Fibroblast of mammary gland (primary cell): ENCODE measurements around the gene HEG1.

Experiments
- DNase-seq: peaks from one replicate; pipeline ENCODE4 v3.0.0-alpha.2; 2010; ENCODE audit warnings: low read depth
- H3K4me3 ChIP-seq: 2 replicates; pipeline ENCODE4 v1.5.1; 2011; ENCODE audit warnings: low read depth, mild to moderate bottlenecking, low read length, moderate library complexity; ENCODE audit not compliant: control insufficient read depth
- CTCF ChIP-seq: conservative IDR thresholded peaks from 2 replicates; pipeline ENCODE4 v1.5.1; 2011; ENCODE audit warnings: low read depth, low read length, inconsistent platforms; ENCODE audit not compliant: control insufficient read depth, insufficient read depth

The HEG1 gene

GRCh38 chr3:124976383-124976782, 79.4 kb downstream of the HEG1 start:
- TF ChIP-seq CTCF: no peak
- H3K4me3 ChIP-seq: no peak overlapping the region
- DNase-seq: no peak

GRCh38 chr3:124974691-124975090, 81.1 kb downstream of the HEG1 start:
- DNase-seq: no peak
- no peak overlapping the region for H3K4me3 ChIP-seq
- TF ChIP-seq CTCF: no peak

- no peak for TF ChIP-seq CTCF
- no peak overlapping the region for H3K4me3 ChIP-seq
- no peak for DNase-seq
Measured at GRCh38 chr3:124973290-124973689, 82.5 kb downstream of the HEG1 start.

GRCh38 chr3:124972457-124972856, 83.3 kb downstream of the HEG1 start:
- DNase-seq: no peak
- no peak for TF ChIP-seq CTCF
- H3K4me3 ChIP-seq: no peak overlapping the region

GRCh38 chr3:124969963-124970722, 85.7 kb downstream of the HEG1 start:
- no peak for TF ChIP-seq CTCF
- no peak for DNase-seq
- H3K4me3 ChIP-seq: no peak overlapping the region

- no peak for TF ChIP-seq CTCF
- H3K4me3 ChIP-seq: no peak overlapping the region
- no peak for DNase-seq
Measured at GRCh38 chr3:124969190-124969589, 86.6 kb downstream of the HEG1 start.
